GM18526 (cell line): ENCODE measurements around the gene XRCC6.

Source experiments
- POLR2A ChIP-seq: IDR thresholded peaks from 3 replicates; pipeline ENCODE4 v1.6.1; 2011; ENCODE audit not compliant: insufficient read length; ENCODE audit errors: extremely low read depth

The XRCC6 gene

GRCh38 chr22:41668971-41669911 is 48.1 kb downstream of the XRCC6 start:
- TF ChIP-seq POLR2A = no peak

GRCh38 chr22:41672780-41673509 is 51.9 kb downstream of the XRCC6 start:
- TF ChIP-seq POLR2A = no peak

GRCh38 chr22:41674846-41675340 is 53.8 kb downstream of the XRCC6 start:
- TF ChIP-seq POLR2A = no peak

GRCh38 chr22:41676134-41676533 is 55.0 kb downstream of the XRCC6 start:
- TF ChIP-seq POLR2A = no peak

GRCh38 chr22:41681616-41682015 is 60.5 kb downstream of the XRCC6 start:
- TF ChIP-seq POLR2A = no peak

GRCh38 chr22:41682033-41682807 is 61.1 kb downstream of the XRCC6 start:
- TF ChIP-seq POLR2A = peak; percentile 50

GRCh38 chr22:41683052-41683451 is 62.0 kb downstream of the XRCC6 start:
- no peak for TF ChIP-seq POLR2A

GRCh38 chr22:41683616-41684015 is 62.5 kb downstream of the XRCC6 start:
- no peak for TF ChIP-seq POLR2A

GRCh38 chr22:41684194-41684593 is 63.1 kb downstream of the XRCC6 start:
- TF ChIP-seq POLR2A = no peak

- TF ChIP-seq POLR2A = no peak
These were observed 66.8 kb downstream of the XRCC6 start for GRCh38 chr22:41687901-41688364.

- peak; percentile 86 for TF ChIP-seq POLR2A
These were observed 67.5 kb downstream of the XRCC6 start, which contains the start of gene SNU13 for GRCh38 chr22:41688365-41689211. TSS of gene SNU13 (minus strand) at chr22:41688867. CDS start at chr22:41688796, 71 bp downstream.

- TF ChIP-seq POLR2A = no peak
These were observed 69.4 kb downstream of the XRCC6 start for GRCh38 chr22:41690476-41690875.

GRCh38 chr22:41695211-41695610 is 74.1 kb downstream of the XRCC6 start:
- TF ChIP-seq POLR2A = no peak

GRCh38 chr22:41696703-41697102 is 75.6 kb downstream of the XRCC6 start:
- TF ChIP-seq POLR2A = no peak

- no peak for TF ChIP-seq POLR2A
These were observed 76.2 kb downstream of the XRCC6 start for GRCh38 chr22:41697126-41697775.
